ENCODE results near the gene GLP1R.

- TF ChIP-seq CTCF (IDR thresholded peaks at IDR 0.05) (no peak), POLR2A (IDR thresholded peaks at IDR 0.05) (no peak)
These were observed 13.6 kb downstream of the GLP1R start for GRCh38 chr6:39062014-39062740.
